Measurements from ENCODE around the gene SLC6A8. TPM values are rescaled to one million over a fixed set of nuclear protein-coding genes. Genes with fewer than 3 reads are reported as not detected.

The SLC6A8 gene
- total RNA-seq, 1 experiment from 2014 or later: 49.8 TPM

- intact Hi-C loops (cut with micrococcal nuclease; ENCODE audit: unreplicated experiment): no loop called here
- ChIA-PET CTCF (no interaction called here), POLR2A (ENCODE audit: low non-redundant PET) (no interaction called here)
- Histone ChIP-seq H3K27ac (ENCODE audit: low read depth, low read length, poor library complexity, severe bottlenecking) (no peak overlapping the region), H3K36me3 (ENCODE audit: insufficient read depth, low read length, poor library complexity, severe bottlenecking) (no peaks in the 10 kb centered on the region), H3K4me1 (ENCODE audit: insufficient read depth, low read length, poor library complexity, severe bottlenecking) (no peaks in the 10 kb centered on the region), H3K4me3 (ENCODE audit: low read depth, low read length, poor library complexity, severe bottlenecking) (no peak overlapping the region), H3K27me3 (replicated peaks; ENCODE audit: insufficient read depth, low read depth, low read length, poor library complexity) (peaks cover 11% of the 10 kb centered on the region), H3K9me3 (ENCODE audit: low read depth, low read length, poor library complexity, severe bottlenecking) (no peaks in the 10 kb centered on the region)
- no TSS peak for BruUV-seq (replicated peaks)
- TF ChIP-seq EZH2 (IDR thresholded peaks at IDR 0.05; ENCODE audit: borderline replicate concordance, low read depth, low read length, poor library complexity, severe bottlenecking) (no peak), CTCF (conservative IDR thresholded peaks at IDR 0.05; ENCODE audit: low read depth, low read length) (no peak)
- DNase-seq (ENCODE audit: low spot score): no peak
Measured at GRCh38 chrX:153639177-153640044, 48.3 kb upstream of the SLC6A8 start.

- intact Hi-C loops (cut with micrococcal nuclease; ENCODE audit: unreplicated experiment): no loop called here
- CTCF ChIA-PET: interaction anchor here (0.6 kb wide), 1 partner anchor 101 kb away, joined by 3 read pairs; no protein-coding TSS in a partner anchor
- Histone ChIP-seq H3K36me3 (ENCODE audit: insufficient read depth, low read length, poor library complexity, severe bottlenecking) (no peaks in the 10 kb centered on the region), H3K27ac (ENCODE audit: low read depth, low read length, poor library complexity, severe bottlenecking) (no peak overlapping the region), H3K4me1 (ENCODE audit: insufficient read depth, low read length, poor library complexity, severe bottlenecking) (no peaks in the 10 kb centered on the region), H3K9me3 (ENCODE audit: low read depth, low read length, poor library complexity, severe bottlenecking) (no peaks in the 10 kb centered on the region), H3K27me3 (replicated peaks; ENCODE audit: insufficient read depth, low read depth, low read length, poor library complexity) (peaks cover 11% of the 10 kb centered on the region), H3K4me3 (ENCODE audit: low read depth, low read length, poor library complexity, severe bottlenecking) (no peak overlapping the region)
- POLR2A ChIA-PET (ENCODE audit: low non-redundant PET): no interaction called here
- BruUV-seq (replicated peaks): no TSS peak
- DNase-seq (ENCODE audit: low spot score): no peak
- TF ChIP-seq CTCF (conservative IDR thresholded peaks at IDR 0.05; ENCODE audit: low read depth, low read length) (no peak), EZH2 (IDR thresholded peaks at IDR 0.05; ENCODE audit: borderline replicate concordance, low read depth, low read length, poor library complexity, severe bottlenecking) (no peak)
Measured at GRCh38 chrX:153640045-153640686, 47.6 kb upstream of the SLC6A8 start.

- H3K36me3 ChIP-seq (ENCODE audit: insufficient read depth, low read length, poor library complexity, severe bottlenecking): no peaks in the 10 kb centered on the region
- ChIA-PET CTCF (interaction anchor here (0.6 kb wide), 1 partner anchor 102 kb away, joined by 3 read pairs; no protein-coding TSS in a partner anchor), POLR2A (ENCODE audit: low non-redundant PET) (no interaction called here)
- peaks cover 13% of the 10 kb centered on the region for H3K27me3 ChIP-seq (replicated peaks; ENCODE audit: insufficient read depth, low read depth, low read length, poor library complexity)
- no peak overlapping the region for H3K27ac ChIP-seq (ENCODE audit: low read depth, low read length, poor library complexity, severe bottlenecking)
- H3K4me1 ChIP-seq (ENCODE audit: insufficient read depth, low read length, poor library complexity, severe bottlenecking): no peaks in the 10 kb centered on the region
- no peak for DNase-seq (ENCODE audit: low spot score)
- no TSS peak for BruUV-seq (replicated peaks)
- TF ChIP-seq EZH2 (IDR thresholded peaks at IDR 0.05; ENCODE audit: borderline replicate concordance, low read depth, low read length, poor library complexity, severe bottlenecking): no peak
- TF ChIP-seq CTCF (conservative IDR thresholded peaks at IDR 0.05; ENCODE audit: low read depth, low read length): no peak
- no peaks in the 10 kb centered on the region for H3K9me3 ChIP-seq (ENCODE audit: low read depth, low read length, poor library complexity, severe bottlenecking)
- intact Hi-C loops (cut with micrococcal nuclease; ENCODE audit: unreplicated experiment): no loop called here
- no peak overlapping the region for H3K4me3 ChIP-seq (ENCODE audit: low read depth, low read length, poor library complexity, severe bottlenecking)
Measured at GRCh38 chrX:153640736-153641575, 46.8 kb upstream of the SLC6A8 start.

Data from A673 (cell line).